Esophagus squamous epithelium (tissue), 4 donors: ENCODE results near the gene VEPH1.

Source experiments
- POLR2A ChIP-seq, 4 donors: fragments of 450-650 bp; IDR thresholded peaks; one replicate each; pipeline ENCODE4 v1.6.1; 2017; ENCODE audit warnings: antibody characterized with exemption in 4 of 4, mild to moderate bottlenecking in 4 of 4, moderate library complexity in 3 of 4
- TF ChIP-seq, protein P1 (sequence below), 6 experiments: fragments of 450-650 bp in 4 of 6; fragments of 200-600 bp in 2 of 6; sonication (generic) in 2 of 6; IDR thresholded peaks; one replicate each; pipeline ENCODE4 v1.5.1; 2016 to 2019; ENCODE audit warnings: antibody characterized with exemption in 6 of 6, mild to moderate bottlenecking in 4 of 6, moderate library complexity in 4 of 6

DNA sequence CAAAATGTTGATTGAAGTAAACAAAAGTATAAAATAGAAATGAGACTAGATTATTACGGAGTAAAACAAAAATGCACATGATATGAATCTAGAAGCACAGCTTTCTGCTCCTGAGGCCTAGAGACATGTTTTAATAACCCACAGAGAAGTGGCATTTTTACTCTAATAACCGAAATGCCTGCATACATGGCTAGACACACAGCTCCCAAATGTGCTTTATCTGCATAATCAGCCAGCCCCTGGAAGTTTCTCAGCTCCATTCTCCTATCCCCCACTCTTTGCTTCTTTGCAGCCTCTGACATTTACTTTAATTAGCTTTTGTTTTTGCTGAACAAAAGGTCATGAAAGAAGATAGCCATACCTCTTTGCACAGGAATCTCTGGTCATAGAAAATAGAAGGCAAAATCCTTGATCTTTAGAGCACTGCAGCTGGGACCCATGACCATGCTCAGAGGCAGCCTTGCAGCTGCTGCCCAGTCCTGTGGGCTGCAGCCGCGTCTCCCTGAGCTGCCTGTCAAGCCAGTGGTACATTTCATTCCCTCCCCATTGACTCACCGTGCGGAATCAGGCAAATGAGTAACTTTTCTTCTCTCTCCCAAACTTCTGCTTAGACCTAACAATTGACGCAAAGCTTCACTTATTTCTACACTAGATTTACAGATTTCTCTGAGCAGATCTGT is at the start of gene VEPH1:
- TF ChIP-seq, protein P1, sequence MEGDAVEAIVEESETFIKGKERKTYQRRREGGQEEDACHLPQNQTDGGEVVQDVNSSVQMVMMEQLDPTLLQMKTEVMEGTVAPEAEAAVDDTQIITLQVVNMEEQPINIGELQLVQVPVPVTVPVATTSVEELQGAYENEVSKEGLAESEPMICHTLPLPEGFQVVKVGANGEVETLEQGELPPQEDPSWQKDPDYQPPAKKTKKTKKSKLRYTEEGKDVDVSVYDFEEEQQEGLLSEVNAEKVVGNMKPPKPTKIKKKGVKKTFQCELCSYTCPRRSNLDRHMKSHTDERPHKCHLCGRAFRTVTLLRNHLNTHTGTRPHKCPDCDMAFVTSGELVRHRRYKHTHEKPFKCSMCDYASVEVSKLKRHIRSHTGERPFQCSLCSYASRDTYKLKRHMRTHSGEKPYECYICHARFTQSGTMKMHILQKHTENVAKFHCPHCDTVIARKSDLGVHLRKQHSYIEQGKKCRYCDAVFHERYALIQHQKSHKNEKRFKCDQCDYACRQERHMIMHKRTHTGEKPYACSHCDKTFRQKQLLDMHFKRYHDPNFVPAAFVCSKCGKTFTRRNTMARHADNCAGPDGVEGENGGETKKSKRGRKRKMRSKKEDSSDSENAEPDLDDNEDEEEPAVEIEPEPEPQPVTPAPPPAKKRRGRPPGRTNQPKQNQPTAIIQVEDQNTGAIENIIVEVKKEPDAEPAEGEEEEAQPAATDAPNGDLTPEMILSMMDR (IDR thresholded peaks at IDR 0.05): no peak
- no peak for TF ChIP-seq POLR2A (IDR thresholded peaks at IDR 0.05)
